Astrocyte of the hippocampus (primary cell): Measurements from ENCODE around the gene ACAA1.
"Not testable (repeated sequence)": the region's sequence is repeated elsewhere in the genome, so short reads cannot be mapped to it uniquely, and the experiment has no call there.

Source experiments
- DNase-seq: peaks from one replicate; pipeline ENCODE4 v3.0.0; 2011; ENCODE audit warnings: low read depth, low spot score

ACAA1 gene

GRCh38 chr3:38107911-38108648, 28.8 kb downstream of the ACAA1 start:
- no peak for DNase-seq

GRCh38 chr3:38105525-38105924, 31.4 kb downstream of the ACAA1 start:
- no peak for DNase-seq

- DNase-seq = no peak
Observed at GRCh38 chr3:38102444-38102814, 34.5 kb downstream of the ACAA1 start.

- no peak for DNase-seq
Observed at GRCh38 chr3:38101811-38102443, 35.0 kb downstream of the ACAA1 start.

GRCh38 chr3:38100498-38100897, 36.4 kb downstream of the ACAA1 start:
- no peak for DNase-seq

GRCh38 chr3:38099518-38099917, 37.4 kb downstream of the ACAA1 start:
- no peak for DNase-seq

GRCh38 chr3:38098376-38098723, 38.6 kb downstream of the ACAA1 start:
- DNase-seq = no peak

- DNase-seq = no peak
Observed at GRCh38 chr3:38097446-38098375, 39.2 kb downstream of the ACAA1 start.

- DNase-seq = no peak
Observed at GRCh38 chr3:38095669-38096483, 41.1 kb downstream of the ACAA1 start.

- no peak for DNase-seq
Observed at GRCh38 chr3:38094999-38095398, 41.9 kb downstream of the ACAA1 start.

- no peak for DNase-seq
Observed at GRCh38 chr3:38090453-38090852, 46.5 kb downstream of the ACAA1 start.

- DNase-seq = no peak
Observed at GRCh38 chr3:38089163-38089562, 47.8 kb downstream of the ACAA1 start.

- no peak for DNase-seq
Observed at GRCh38 chr3:38088126-38089078, 48.5 kb downstream of the ACAA1 start.

- not testable (repeated sequence) for DNase-seq
Observed at GRCh38 chr3:38087278-38087677, 49.6 kb downstream of the ACAA1 start.

- DNase-seq = no peak
Observed at GRCh38 chr3:38086496-38086895, 50.4 kb downstream of the ACAA1 start.

- DNase-seq = no peak
Observed at GRCh38 chr3:38085943-38086324, 51.0 kb downstream of the ACAA1 start.

GRCh38 chr3:38085311-38085942, 51.5 kb downstream of the ACAA1 start:
- DNase-seq = no peak

- peak; percentile 56 for DNase-seq
Observed at GRCh38 chr3:38084334-38085310, 52.3 kb downstream of the ACAA1 start.

- DNase-seq = no peak
Observed at GRCh38 chr3:38083871-38084333, 53.0 kb downstream of the ACAA1 start.
